GM20431 (cell line): Measurements from ENCODE around the gene REG3A.

ENCODE experiments used
- in situ Hi-C: fragments of 300-500 bp; cut with MseI, MboI; formaldehyde crosslinking; loops from one replicate; pipeline ENCODE4 v1.15.0; 2020; ENCODE audit warnings: low sequenced_read_pairs; ENCODE audit not compliant: unreplicated experiment

Gene REG3A

GRCh38 chr2:79124907-79125720, 34.4 kb downstream of the REG3A start:
- in situ Hi-C loops = no loop called here

- in situ Hi-C loops = no loop called here
Measured at GRCh38 chr2:79122676-79123075, 36.9 kb downstream of the REG3A start.

- in situ Hi-C loops = no loop called here
Measured at GRCh38 chr2:79120194-79120713, 39.3 kb downstream of the REG3A start, which contains the start of gene REG1A. Gene REG1A, plus strand, starts transcription at chr2:79120488. Its CDS starts 374 bp downstream, at chr2:79120862.

- in situ Hi-C loops = no loop called here
Measured at GRCh38 chr2:79116997-79117928, 42.3 kb downstream of the REG3A start.

- in situ Hi-C loops = no loop called here
Measured at GRCh38 chr2:79114797-79115494, 44.6 kb downstream of the REG3A start.

- in situ Hi-C loops = no loop called here
Measured at GRCh38 chr2:79112269-79112668, 47.3 kb downstream of the REG3A start.
